ENCODE data around the gene DDX18.

The DDX18 gene

DNA sequence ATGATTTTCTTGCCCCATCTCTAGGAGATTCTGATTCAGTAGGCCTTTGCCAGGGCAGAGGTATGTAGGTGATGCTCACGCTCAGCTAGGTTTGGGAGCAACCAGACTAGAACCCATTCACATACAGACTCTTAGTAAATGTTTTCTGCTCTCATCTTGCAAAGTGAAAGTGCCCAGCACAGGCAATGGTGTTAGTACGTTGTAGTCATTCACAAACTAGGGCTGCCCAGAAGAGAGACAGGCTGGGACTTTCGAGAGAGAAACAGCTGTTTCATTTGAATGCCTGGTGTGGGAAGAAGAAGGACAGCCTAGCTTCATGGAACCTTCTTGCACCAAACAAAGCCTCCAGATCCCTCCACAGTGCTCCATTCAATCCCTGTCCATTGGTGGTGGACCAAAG, 19.4 kb downstream of the DDX18 start:
- DNase-seq (ENCODE audit: low read depth, low spot score): no peak

DNA sequence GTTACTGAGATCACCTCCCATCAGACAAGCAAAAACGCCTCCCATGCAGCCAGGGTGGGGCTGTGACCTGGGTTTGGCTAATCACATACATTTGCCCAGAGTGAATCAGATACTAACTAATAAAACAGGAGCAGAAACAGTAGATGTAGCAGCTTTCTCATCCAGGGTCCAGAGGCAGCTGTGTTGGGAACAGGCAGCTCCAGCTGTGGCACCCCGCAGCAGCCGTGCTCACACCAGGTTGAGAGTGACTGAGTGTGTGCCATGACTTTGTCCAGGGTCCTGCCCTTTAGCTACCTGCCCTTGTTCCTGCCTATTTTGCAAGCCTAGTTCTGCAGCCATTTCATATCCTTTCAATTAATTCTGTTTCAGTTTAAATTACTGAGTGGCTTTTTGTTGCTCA, 20.5 kb downstream of the DDX18 start:
- no peak for DNase-seq (ENCODE audit: low read depth, low spot score)

DNA sequence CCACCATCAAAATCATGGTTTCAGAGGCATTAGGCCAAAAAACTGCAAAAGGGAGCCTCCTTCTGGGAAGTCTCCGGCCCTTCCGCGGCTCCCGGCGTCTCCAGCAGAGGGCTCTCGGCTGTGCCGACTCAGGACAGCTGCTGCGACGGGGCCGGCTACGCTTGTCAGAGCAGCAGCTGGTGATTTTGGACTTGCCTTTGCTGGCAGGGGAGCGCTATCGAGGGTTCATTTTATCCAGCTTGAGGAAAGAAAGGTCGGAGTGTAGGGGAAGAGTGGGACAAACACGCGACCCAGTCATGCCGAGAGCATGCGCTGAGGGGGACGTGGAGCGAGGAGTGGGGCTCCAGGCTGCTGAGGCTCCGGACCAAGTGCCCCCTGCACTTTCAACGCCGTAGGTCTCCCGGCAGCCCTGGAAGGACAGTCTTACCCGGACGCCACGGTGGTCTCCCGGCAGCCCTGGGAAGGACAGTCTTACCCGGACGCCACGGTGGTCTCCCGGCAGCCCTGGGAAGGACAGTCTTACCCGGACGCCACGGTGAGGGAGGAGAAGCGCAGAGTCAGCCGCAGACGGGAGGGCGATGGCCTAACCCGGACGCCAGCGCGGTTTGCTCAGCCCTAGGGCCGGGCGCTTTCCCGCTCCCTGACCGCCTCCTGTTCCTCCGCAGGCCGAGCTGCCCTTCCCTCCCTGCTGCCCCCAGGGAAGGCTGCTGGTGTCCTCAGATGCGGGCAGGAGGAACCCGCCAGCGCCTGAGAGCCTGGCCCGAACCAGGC, 21.7 kb downstream of the DDX18 start:
- DNase-seq (ENCODE audit: low read depth, low spot score): peak; percentile 93

DNA sequence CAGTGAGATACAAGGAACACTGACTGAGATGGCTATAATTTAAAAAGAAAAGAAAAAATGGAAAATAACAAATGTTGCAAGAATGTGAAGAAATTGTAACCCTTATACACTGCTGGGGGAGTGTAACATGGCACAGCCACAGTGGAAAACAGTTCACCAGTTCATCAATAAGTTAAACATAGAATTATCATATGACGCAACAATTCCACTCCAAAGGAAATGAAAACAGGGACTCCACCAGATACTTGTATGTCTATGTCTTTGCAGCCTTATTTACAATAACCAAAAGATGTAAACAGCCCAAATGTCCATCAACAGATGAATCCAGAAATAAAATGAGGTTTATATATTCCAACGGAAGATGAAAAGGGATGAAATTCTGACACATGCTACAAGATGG, 30.8 kb downstream of the DDX18 start:
- DNase-seq (ENCODE audit: low read depth, low spot score): no peak

DNA sequence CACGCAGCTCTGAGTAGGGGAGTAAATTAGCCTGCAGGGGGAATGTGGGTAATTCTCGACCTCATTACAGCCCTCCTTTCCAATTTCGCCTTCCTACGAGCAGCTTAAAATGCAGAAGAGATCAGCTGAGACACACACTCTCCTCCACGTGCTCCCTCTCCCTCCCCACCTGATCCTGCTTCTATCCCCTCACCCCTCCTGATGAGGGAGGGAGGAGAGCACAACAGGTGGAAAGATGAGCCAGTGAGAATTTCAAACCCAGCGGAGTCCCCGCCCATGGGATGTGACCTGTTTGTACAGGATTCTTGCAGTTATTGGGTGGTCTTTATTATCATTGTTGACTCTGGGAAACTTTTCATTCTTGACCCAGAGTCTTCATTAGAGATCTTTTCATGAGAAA, 35.5 kb downstream of the DDX18 start:
- no peak for DNase-seq (ENCODE audit: low read depth, low spot score)

DNA sequence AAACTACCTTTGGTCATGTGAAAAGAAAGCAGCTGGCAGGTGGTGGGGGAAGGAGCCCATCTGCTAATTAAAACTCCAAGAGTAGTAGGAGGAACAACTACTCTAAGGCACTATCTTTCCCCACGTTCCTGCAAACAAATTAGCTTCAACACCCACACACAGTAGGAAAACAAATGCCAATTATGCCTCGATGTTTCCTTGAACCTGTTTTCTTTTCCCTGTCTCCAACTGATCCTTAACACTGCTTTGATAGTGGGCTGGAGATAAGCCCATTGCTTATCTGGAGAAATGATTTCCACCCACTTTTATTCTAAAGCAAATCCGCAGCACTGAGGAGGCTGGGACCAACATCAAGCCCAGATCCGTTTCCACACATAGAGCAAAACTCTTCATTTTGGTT, 36.0 kb downstream of the DDX18 start:
- DNase-seq (ENCODE audit: low read depth, low spot score): no peak

DNA sequence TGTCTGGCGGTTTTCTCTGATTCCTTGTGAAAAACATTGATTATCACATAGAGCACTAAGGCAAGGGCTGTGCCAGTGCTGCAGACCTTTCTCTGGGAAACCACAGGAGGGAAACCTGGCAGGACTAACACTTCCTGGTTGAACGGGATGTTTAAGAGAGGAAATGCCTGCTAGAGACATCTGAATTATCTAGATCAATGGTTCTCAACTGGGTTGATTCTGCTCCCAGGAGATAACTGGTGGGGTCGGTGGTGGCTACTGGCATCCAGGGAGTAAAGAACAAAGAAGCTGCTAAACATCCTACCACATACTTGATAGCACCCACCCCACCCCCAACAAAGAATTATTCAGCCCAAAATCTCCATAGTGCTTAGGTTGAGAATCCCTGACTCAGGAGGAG, 37.5 kb downstream of the DDX18 start:
- no peak for DNase-seq (ENCODE audit: low read depth, low spot score)

DNA sequence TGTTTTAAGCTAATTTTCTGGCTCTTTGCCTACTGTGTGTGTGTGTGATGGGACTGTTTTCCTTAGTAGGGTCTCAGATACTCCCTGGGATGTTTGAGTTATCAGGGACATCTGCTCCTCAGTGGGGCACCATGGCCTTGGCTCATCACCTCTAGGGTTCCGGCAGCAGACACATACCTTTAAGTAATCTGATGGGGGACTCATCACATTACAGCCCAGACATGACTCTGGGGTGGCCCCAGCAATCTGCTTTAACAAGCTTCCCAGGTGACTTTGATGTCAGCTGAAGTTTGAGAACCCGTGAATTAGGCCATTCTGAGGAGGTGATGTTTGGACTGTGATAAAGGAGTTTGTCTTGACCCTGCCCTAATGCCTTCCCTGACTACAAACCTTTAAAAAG, 38.8 kb downstream of the DDX18 start:
- DNase-seq (ENCODE audit: low read depth, low spot score): no peak

DNA sequence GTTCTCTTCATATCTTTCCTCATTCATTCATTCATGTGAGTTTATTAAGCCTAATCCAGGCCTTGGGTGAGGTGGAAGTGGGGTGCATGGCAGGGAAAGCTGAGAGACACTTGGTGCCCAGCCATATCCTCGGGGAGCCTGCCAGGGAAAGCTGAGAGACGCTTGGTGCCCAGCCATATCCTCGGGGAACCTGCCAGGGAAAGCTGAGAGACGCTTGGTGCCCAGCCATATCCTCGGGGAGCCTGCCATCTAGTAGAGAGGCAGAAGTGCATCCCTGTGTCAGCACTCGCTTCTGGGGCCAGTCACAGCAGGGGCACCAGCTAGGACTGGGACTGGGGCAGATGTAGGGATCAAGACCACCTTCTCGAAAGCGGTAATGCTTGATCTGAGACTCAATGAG, 39.4 kb downstream of the DDX18 start:
- no peak for DNase-seq (ENCODE audit: low read depth, low spot score)

DNA sequence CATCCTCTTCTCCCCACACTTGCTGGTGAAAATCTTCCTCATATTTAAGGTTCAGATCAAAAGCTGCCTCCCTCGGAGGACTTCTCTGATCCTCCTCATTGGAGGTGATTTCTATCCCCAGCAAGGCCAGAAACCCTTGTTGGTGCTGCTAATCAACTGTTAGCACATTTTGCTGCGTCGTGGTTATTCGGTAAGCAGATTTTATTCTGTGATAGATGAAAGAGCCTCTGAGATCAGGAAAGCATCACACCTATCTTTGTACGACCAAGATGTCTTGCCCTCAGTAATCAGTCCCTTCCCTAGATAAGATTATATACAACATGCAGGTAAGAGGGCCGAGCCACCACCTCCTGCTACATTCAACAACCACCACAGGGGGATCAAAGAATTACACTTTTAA, 40.1 kb downstream of the DDX18 start:
- no peak for DNase-seq (ENCODE audit: low read depth, low spot score)

DNA sequence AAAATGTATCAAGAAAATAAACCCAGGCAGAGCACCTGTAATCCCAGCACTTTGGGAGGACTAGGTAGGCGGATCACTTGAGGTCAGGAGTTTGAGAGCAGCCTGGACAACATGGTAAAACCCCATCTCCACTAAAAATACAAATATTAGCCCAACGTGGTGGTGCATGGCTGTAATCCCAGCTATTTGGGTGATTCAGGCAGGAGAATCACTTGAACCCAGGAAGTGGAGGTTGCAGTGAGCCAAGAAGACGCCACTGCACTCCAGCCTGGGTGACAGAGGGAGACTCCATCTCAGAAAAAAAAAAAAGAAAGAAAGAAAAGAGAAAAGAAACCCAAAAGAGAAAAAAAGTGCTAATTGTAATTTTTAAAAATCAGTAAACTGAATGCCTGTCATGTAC, 41.4 kb downstream of the DDX18 start:
- no peak for DNase-seq (ENCODE audit: low read depth, low spot score)

DNA sequence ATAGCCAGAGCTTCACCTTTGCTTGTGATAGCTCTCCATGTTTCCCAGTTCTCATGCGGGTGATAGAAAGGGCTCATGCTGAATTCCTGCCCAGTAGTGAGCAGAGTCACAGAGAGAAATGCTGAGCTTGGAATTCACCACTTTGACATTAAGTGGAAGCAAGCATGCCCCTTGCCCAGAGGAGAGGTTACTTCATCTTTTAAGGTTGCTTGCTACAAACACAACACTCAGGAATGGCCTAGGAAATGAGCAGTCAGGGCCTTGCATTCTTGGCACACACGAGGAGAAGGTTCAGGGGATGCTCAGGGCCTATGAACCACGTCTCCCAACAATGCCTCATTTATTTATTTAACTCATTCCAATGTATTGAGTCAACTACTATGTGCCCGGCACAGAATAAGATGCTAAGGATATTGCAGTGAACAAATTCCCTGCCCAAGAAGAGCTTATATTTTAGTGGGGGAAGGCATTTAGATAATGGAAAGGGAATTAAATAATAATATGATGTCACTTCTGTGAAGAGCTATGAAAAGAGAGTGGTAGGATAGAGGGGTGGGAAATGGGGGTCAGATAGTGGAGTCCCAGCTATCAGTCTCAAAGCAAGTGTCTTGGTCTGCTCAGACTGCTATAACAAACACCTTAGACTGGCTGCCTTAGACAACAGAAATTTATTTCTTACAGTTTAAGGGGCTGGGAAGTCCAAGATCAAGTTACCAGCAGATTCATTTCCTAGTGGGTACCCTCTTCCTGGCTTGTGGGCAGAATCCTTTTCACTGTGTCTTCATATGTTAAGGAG, 42.1 kb downstream of the DDX18 start:
- DNase-seq (ENCODE audit: low read depth, low spot score): peak; percentile 88

DNA sequence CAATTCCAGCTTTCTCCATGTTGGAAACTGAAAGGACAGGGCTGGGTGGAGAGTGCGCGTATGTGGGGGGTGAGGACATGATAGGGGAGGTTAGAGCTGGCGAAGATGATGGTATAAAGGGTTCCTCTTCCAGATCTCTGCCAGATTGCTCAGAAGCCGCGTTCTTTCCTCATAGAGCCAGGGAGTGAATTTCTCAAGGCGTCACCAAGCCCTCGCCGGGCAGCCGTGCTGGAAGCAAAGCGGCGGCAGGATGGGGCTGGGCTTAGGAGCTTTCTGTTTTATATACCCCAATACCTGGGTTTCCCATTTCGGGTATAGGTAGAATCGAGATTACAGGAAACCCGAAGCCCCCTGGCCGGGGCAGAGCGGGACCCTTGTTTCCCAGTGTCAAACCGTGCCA, 43.8 kb downstream of the DDX18 start:
- no peak for DNase-seq (ENCODE audit: low read depth, low spot score)

DNA sequence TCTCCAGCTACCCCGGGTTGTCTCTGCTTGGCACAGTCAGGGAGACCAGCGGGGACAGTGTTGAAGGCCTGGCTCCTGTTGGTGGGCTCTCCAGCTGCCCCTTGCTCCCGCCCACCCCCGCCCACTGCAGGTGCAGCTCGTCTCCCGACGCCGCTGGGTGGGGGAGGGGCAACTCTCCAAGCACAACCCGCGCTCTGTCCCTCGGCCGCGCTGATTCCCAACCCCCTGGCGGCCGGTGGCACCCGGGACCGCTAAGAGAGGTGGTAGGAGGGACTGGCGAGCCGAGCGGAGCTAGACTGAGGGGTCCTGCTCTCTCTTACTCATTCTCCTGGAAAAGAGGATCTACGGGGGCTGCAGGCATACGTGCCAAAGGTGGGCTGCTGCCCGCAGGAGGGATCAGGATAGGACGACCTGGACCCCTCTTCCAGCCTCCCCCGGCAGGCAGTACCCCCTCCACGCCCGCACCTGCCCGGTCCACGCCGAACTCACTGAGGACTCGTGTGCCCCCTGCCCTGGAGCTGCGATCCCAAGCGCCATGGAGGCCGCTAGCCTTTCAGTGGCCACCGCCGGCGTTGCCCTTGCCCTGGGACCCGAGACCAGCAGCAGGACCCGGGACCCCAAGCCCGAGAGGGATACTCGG, 44.5 kb downstream of the DDX18 start:
- DNase-seq (ENCODE audit: low read depth, low spot score): no peak

DNA sequence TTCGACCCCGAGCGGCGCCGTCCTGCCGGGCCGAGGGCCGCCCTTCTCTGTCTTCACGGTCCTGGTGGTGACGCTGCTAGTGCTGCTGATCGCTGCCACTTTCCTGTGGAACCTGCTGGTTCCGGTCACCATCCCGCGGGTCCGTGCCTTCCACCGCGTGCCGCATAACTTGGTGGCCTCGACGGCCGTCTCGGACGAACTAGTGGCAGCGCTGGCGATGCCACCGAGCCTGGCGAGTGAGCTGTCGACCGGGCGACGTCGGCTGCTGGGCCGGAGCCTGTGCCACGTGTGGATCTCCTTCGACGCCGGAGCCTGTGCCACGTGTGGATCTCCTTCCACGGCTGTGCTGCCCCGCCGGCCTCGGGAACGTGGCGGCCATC, 45.0 kb downstream of the DDX18 start:
- DNase-seq (ENCODE audit: low read depth, low spot score): no peak

DNA sequence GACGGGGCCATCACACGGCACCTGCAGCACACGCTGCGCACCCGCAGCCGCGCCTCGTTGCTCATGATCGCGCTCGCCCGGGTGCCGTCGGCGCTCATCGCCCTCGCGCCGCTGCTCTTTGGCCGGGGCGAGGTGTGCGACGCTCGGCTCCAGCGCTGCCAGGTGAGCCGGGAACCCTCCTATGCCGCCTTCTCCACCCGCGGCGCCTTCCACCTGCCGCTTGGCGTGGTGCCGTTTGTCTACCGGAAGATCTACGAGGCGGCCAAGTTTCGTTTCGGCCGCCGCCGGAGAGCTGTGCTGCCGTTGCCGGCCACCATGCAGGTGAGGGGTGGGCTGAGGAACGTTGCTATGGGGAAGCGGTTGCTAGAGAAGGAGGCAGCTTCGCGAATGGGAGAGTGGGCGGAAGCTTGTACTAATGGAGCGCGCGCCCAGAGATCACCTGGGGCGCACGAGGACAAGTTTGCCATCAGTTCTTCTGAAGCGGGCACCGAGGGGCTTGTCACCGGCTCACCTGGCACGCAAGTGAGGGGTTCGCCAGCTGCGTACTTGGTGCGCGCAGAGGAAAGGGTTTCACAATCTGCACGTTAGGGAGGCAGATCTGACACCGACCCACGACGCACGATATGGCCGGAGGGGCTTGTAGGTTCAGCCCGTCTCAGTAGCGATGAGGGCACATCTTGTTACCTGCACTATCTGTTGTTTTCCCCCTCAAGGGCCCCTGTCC, 45.6 kb downstream of the DDX18 start:
- no peak for DNase-seq (ENCODE audit: low read depth, low spot score)

DNA sequence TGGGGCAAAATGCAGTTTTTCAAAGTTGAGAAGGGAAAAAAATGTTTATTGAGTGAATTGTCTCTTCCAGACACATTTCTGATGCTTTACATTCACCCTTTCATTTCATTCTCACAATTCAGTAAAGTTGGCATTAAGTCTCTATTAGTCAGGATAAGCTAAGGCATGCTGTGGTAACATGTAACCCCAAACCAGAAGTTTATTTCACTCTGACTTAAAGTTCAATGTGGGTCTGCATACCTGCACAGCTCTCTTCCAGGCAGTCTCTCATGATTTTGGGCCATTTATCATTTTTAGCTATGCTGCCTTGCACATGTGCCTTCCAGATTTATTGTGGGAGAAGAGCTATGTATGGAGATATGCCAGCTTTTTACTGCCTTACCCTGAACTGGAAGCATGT, 48.0 kb downstream of the DDX18 start:
- no peak for DNase-seq (ENCODE audit: low read depth, low spot score)

DNA sequence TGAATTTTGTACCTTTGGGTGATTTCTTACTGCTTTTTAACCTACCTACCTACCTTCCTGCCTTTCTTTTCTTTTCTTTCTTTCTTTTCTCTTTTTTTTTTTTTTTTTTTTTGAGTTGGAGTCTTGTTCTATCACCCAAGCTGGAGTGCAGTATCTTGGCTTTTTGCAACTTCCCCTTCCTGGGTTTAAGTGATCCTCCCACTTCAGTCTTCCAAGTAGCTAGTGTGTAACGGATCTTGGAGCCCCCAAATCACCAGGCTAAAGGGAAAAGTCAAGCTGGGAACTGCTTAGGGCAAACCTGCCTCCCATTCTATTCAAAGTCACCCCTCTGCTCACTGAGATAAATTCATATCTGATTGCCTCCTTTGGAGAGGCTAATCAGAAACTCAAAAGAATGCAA, 61.3 kb downstream of the DDX18 start:
- DNase-seq (ENCODE audit: low read depth, low spot score): no peak

DNA sequence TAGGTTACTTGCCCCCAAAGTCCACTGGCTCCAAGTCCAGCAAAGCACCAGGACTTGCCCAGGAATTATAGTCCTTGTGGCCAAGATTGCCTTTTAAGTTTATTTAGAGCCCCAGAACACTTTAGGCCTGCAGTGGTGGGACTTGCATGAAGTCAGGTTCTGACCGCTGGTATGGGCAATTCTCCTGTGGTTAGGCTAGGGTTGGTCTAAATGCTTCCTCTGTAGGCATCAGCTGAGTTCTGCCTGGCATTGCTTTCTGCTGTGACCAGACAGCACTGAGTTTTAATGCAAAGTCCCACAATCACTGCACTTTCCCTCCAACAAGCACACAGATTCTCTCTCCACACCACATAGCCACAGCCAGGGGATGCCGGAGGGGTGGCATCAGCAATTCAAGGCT, 64.5 kb downstream of the DDX18 start:
- no peak for DNase-seq (ENCODE audit: low read depth, low spot score)

All from astrocyte of the hippocampus (primary cell).